Effector memory CD8-positive, alpha-beta T cell (primary cell): ENCODE results near the gene BEGAIN.
A peak's percentile ranks its signal among the peaks of the same experiment; 100 is the strongest.

Experiments
- ATAC-seq: fragments of 150-1000 bp; cut with Tn5 transposase; replicated peaks from 2 replicates; pipeline ENCODE4 v1.10.0; 2021; ENCODE audit warnings: mild to moderate bottlenecking, moderate library complexity
- DNase-seq, 3 experiments: peaks; one replicate each; pipeline ENCODE4 v3.0.0; 2021
- H3K27ac Mint-ChIP-seq, 2 donors: one replicate each; pipeline ENCODE4 v1.8.0; 2022; ENCODE audit warnings: mild to moderate bottlenecking in 2 of 2, mixed read lengths in 2 of 2, moderate library complexity in 2 of 2
- H3K27me3 Mint-ChIP-seq, 2 donors: one replicate each; pipeline ENCODE4 v1.8.0; 2022; ENCODE audit warnings: mixed read lengths in 2 of 2
- H3K36me3 Mint-ChIP-seq: one replicate; pipeline ENCODE4 v1.8.0; 2022; ENCODE audit warnings: mild to moderate bottlenecking, moderate library complexity, mixed read lengths; ENCODE audit not compliant: insufficient read depth
- H3K4me1 Mint-ChIP-seq, 2 donors: one replicate each; pipeline ENCODE4 v1.8.0; 2022; ENCODE audit warnings: low read depth in 2 of 2, mixed read lengths in 2 of 2
- H3K4me3 Mint-ChIP-seq, 2 donors: one replicate each; pipeline ENCODE4 v1.8.0; 2022; ENCODE audit warnings: mild to moderate bottlenecking in 2 of 2, mixed read lengths in 2 of 2, moderate library complexity in 2 of 2
- H3K9me3 Mint-ChIP-seq, 2 donors: one replicate each; pipeline ENCODE4 v1.8.0; 2022; ENCODE audit warnings: mixed read lengths in 2 of 2

Gene BEGAIN

GRCh38 chr14:100538351-100539002 lies 48.7 kb downstream of the BEGAIN start:
- Mint-ChIP-seq H3K9me3 (no peaks in the 10 kb centered on the region), H3K27me3 (no peaks in the 10 kb centered on the region), H3K27ac (no peak overlapping the region), H3K4me3 (no peak overlapping the region), H3K36me3 (peaks cover 3% of the 10 kb centered on the region), H3K4me1 (peaks cover 0 to 5% of the 10 kb centered on the region in 2 donors)
- ATAC-seq (no peak), DNase-seq (no peak)

GRCh38 chr14:100537446-100538350 lies 49.5 kb downstream of the BEGAIN start:
- no peak overlapping the region for H3K27ac Mint-ChIP-seq
- no peaks in the 10 kb centered on the region for H3K9me3 Mint-ChIP-seq
- no peaks in the 10 kb centered on the region for H3K27me3 Mint-ChIP-seq
- H3K36me3 Mint-ChIP-seq = peaks cover 3% of the 10 kb centered on the region
- DNase-seq (no peak), ATAC-seq (no peak)
- H3K4me3 Mint-ChIP-seq = no peak overlapping the region
- H3K4me1 Mint-ChIP-seq = peaks cover 3 to 7% of the 10 kb centered on the region in 2 donors

- DNase-seq = no peak
- Mint-ChIP-seq H3K27ac (no peak overlapping the region), H3K27me3 (no peaks in the 10 kb centered on the region), H3K4me1 (peaks cover 3 to 7% of the 10 kb centered on the region in 2 donors), H3K9me3 (no peaks in the 10 kb centered on the region), H3K36me3 (no peaks in the 10 kb centered on the region), H3K4me3 (no peak overlapping the region)
- ATAC-seq = no peak
Measured at GRCh38 chr14:100536721-100537445, 50.3 kb downstream of the BEGAIN start.

GRCh38 chr14:100536121-100536510 lies 51.1 kb downstream of the BEGAIN start:
- H3K4me1 Mint-ChIP-seq = peaks cover 3 to 7% of the 10 kb centered on the region in 2 donors
- H3K9me3 Mint-ChIP-seq = no peaks in the 10 kb centered on the region
- no peaks in the 10 kb centered on the region for H3K27me3 Mint-ChIP-seq
- H3K36me3 Mint-ChIP-seq = no peaks in the 10 kb centered on the region
- H3K4me3 Mint-ChIP-seq = no peak overlapping the region
- DNase-seq (no peak), ATAC-seq (no peak)
- H3K27ac Mint-ChIP-seq = no peak overlapping the region

- DNase-seq (no peak), ATAC-seq (no peak)
- H3K4me1 Mint-ChIP-seq = peaks cover 3 to 7% of the 10 kb centered on the region in 2 donors
- no peaks in the 10 kb centered on the region for H3K27me3 Mint-ChIP-seq
- H3K36me3 Mint-ChIP-seq = no peaks in the 10 kb centered on the region
- no peak overlapping the region for H3K4me3 Mint-ChIP-seq
- H3K9me3 Mint-ChIP-seq = no peaks in the 10 kb centered on the region
- H3K27ac Mint-ChIP-seq = no peak overlapping the region
Measured at GRCh38 chr14:100535287-100536120, 51.7 kb downstream of the BEGAIN start.

GRCh38 chr14:100534528-100535286 lies 52.5 kb downstream of the BEGAIN start:
- no peak for DNase-seq
- no peaks in the 10 kb centered on the region for H3K27me3 Mint-ChIP-seq
- no peak overlapping the region for H3K27ac Mint-ChIP-seq

GRCh38 chr14:100533656-100534485 lies 53.3 kb downstream of the BEGAIN start:
- H3K27me3 Mint-ChIP-seq = no peaks in the 10 kb centered on the region
- ATAC-seq = no peak
- peaks cover 3 to 7% of the 10 kb centered on the region in 2 donors for H3K4me1 Mint-ChIP-seq
- no peaks in the 10 kb centered on the region for H3K36me3 Mint-ChIP-seq
- DNase-seq = peak in 1 of 3 experiments; percentile 0
- no peak overlapping the region for H3K4me3 Mint-ChIP-seq
- H3K27ac Mint-ChIP-seq = no peak overlapping the region
- no peaks in the 10 kb centered on the region for H3K9me3 Mint-ChIP-seq

More at GRCh38 chr14:100534528-100535286, 52.5 kb downstream of the BEGAIN start:
- Mint-ChIP-seq H3K9me3 (no peaks in the 10 kb centered on the region), H3K4me1 (peaks cover 3 to 7% of the 10 kb centered on the region in 2 donors), H3K4me3 (no peak overlapping the region), H3K36me3 (no peaks in the 10 kb centered on the region)
- ATAC-seq = no peak

- H3K27me3 Mint-ChIP-seq = no peaks in the 10 kb centered on the region
- ATAC-seq (no peak), DNase-seq (peak in 1 of 3 experiments; percentile 0)
- no peak overlapping the region for H3K4me3 Mint-ChIP-seq
- H3K9me3 Mint-ChIP-seq = no peaks in the 10 kb centered on the region
- no peaks in the 10 kb centered on the region for H3K36me3 Mint-ChIP-seq
- no peak overlapping the region for H3K27ac Mint-ChIP-seq
- peaks cover 3 to 7% of the 10 kb centered on the region in 2 donors for H3K4me1 Mint-ChIP-seq
Measured at GRCh38 chr14:100532906-100533655, 54.1 kb downstream of the BEGAIN start.

GRCh38 chr14:100532154-100532861 lies 54.9 kb downstream of the BEGAIN start:
- Mint-ChIP-seq H3K27me3 (no peaks in the 10 kb centered on the region), H3K4me1 (peaks cover 3 to 7% of the 10 kb centered on the region in 2 donors), H3K4me3 (no peak overlapping the region), H3K27ac (no peak overlapping the region), H3K9me3 (no peaks in the 10 kb centered on the region), H3K36me3 (no peaks in the 10 kb centered on the region)
- DNase-seq (no peak), ATAC-seq (no peak)

- no peak for DNase-seq
- Mint-ChIP-seq H3K4me1 (peaks cover 3 to 7% of the 10 kb centered on the region in 2 donors), H3K9me3 (no peaks in the 10 kb centered on the region), H3K4me3 (no peak overlapping the region), H3K27ac (no peak overlapping the region), H3K27me3 (no peaks in the 10 kb centered on the region), H3K36me3 (no peaks in the 10 kb centered on the region)
- ATAC-seq = no peak
Measured at GRCh38 chr14:100531152-100532121, 55.8 kb downstream of the BEGAIN start.
